GM12878 (cell line): ENCODE data around the gene GGT7. TPM values are rescaled to one million over a fixed set of nuclear protein-coding genes. Genes with fewer than 3 reads are reported as not detected.
A peak's percentile ranks its signal among the peaks of the same experiment; 100 is the strongest.

Experiments used
- BACH1 ChIP-seq: fragments of 450-650 bp; IDR thresholded peaks from 2 replicates; pipeline ENCODE4 v1.6.1; 2017; ENCODE audit warnings: mild to moderate bottlenecking, borderline replicate concordance
- BCL3 ChIP-seq: IDR thresholded peaks from 2 replicates; pipeline ENCODE4 v1.6.1; 2011; ENCODE audit warnings: borderline replicate concordance, low read depth, mild to moderate bottlenecking, moderate library complexity, low read length; ENCODE audit not compliant: insufficient read depth, poor library complexity, severe bottlenecking
- CREB1 ChIP-seq: IDR thresholded peaks from 2 replicates; pipeline ENCODE4 v1.6.1; 2012; ENCODE audit warnings: low read depth, mild to moderate bottlenecking, inconsistent platforms
- E2F8 ChIP-seq: fragments of 450-650 bp; IDR thresholded peaks from 2 replicates; pipeline ENCODE4 v1.6.1; 2018; ENCODE audit warnings: mild to moderate bottlenecking, low read depth, moderate library complexity; ENCODE audit not compliant: partially characterized antibody
- FOXM1 ChIP-seq: IDR thresholded peaks from 2 replicates; pipeline ENCODE4 v1.6.1; 2012; ENCODE audit warnings: low read depth, mild to moderate bottlenecking, inconsistent platforms, low read length, moderate library complexity
- HDAC6 ChIP-seq: fragments of 200-600 bp; sonication (generic); IDR thresholded peaks from one replicate; pipeline ENCODE4 v1.8.0; 2017; ENCODE audit warnings: antibody characterized with exemption; ENCODE audit not compliant: unreplicated experiment
- IKZF2 ChIP-seq, 2 experiments: fragments of 450-650 bp; IDR thresholded peaks; 2 replicates each; pipeline ENCODE4 v1.6.1; 2017; ENCODE audit warnings: mild to moderate bottlenecking in 2 of 2, moderate library complexity in 2 of 2
- JUNB ChIP-seq: IDR thresholded peaks from 2 replicates; pipeline ENCODE4 v1.6.1; 2016; ENCODE audit warnings: antibody characterized with exemption, mild to moderate bottlenecking
- MEF2B ChIP-seq: fragments of 450-650 bp; IDR thresholded peaks from 2 replicates; pipeline ENCODE4 v1.6.1; 2018; ENCODE audit warnings: mild to moderate bottlenecking, moderate library complexity; ENCODE audit not compliant: partially characterized antibody, poor library complexity, severe bottlenecking
- NFIC ChIP-seq: IDR thresholded peaks from 2 replicates; pipeline ENCODE4 v1.6.1; 2012; ENCODE audit warnings: low read depth, mild to moderate bottlenecking, inconsistent platforms, low read length, moderate library complexity
- NFYA ChIP-seq: IDR thresholded peaks from 2 replicates; pipeline ENCODE4 v1.6.1; 2011; ENCODE audit warnings: low read depth, mild to moderate bottlenecking, low read length, improper control_type of control experiment, borderline replicate concordance
- NRF1 ChIP-seq: conservative IDR thresholded peaks from 2 replicates; pipeline ENCODE4 v1.6.1; 2011; ENCODE audit warnings: mild to moderate bottlenecking, low read depth, low read length, improper control_type of control experiment
- PKNOX1 ChIP-seq: fragments of 450-650 bp; IDR thresholded peaks from 2 replicates; pipeline ENCODE4 v1.6.1; 2016; ENCODE audit warnings: mild to moderate bottlenecking
- POLR2AphosphoS5 ChIP-seq: IDR thresholded peaks from 2 replicates; pipeline ENCODE4 v1.6.1; 2011; ENCODE audit warnings: mild to moderate bottlenecking, low read length, inconsistent platforms
- RAD51 ChIP-seq: fragments of 450-650 bp; IDR thresholded peaks from 2 replicates; pipeline ENCODE4 v1.6.1; 2016; ENCODE audit warnings: moderate library complexity, mild to moderate bottlenecking, inconsistent platforms
- RBBP5 ChIP-seq: fragments of 200-600 bp; sonication (generic); conservative IDR thresholded peaks from 2 replicates; pipeline ENCODE4 v1.6.1; 2016
- SMAD1 ChIP-seq: fragments of 450-650 bp; IDR thresholded peaks from 2 replicates; pipeline ENCODE4 v1.6.1; 2018; ENCODE audit warnings: mild to moderate bottlenecking, low read depth; ENCODE audit not compliant: partially characterized antibody
- SMAD5 ChIP-seq: IDR thresholded peaks from 2 replicates; pipeline ENCODE4 v1.6.1; 2016; ENCODE audit warnings: antibody characterized with exemption, low read depth
- SP1 ChIP-seq: IDR thresholded peaks from one replicate; pipeline ENCODE4 v1.6.1; 2011; ENCODE audit warnings: low read depth, low read length
- TARDBP ChIP-seq: IDR thresholded peaks from 2 replicates; pipeline ENCODE4 v1.6.1; 2016; ENCODE audit warnings: borderline replicate concordance
- YBX1 ChIP-seq: fragments of 450-650 bp; IDR thresholded peaks from 2 replicates; pipeline ENCODE4 v1.6.1; 2016; ENCODE audit warnings: antibody characterized with exemption
- ZBED1 ChIP-seq: IDR thresholded peaks from 2 replicates; pipeline ENCODE4 v1.6.1; 2016; ENCODE audit warnings: borderline replicate concordance
- ZBTB33 ChIP-seq: fragments of 450-650 bp; IDR thresholded peaks from 2 replicates; pipeline ENCODE4 v1.6.1; 2017; ENCODE audit warnings: mild to moderate bottlenecking
- ZNF217 ChIP-seq: fragments of 450-650 bp; IDR thresholded peaks from 2 replicates; pipeline ENCODE4 v1.6.1; 2017; ENCODE audit warnings: antibody characterized with exemption, mild to moderate bottlenecking
- ZNF24 ChIP-seq: fragments of 450-650 bp; IDR thresholded peaks from 2 replicates; pipeline ENCODE4 v1.6.1; 2017; ENCODE audit warnings: antibody characterized with exemption, mild to moderate bottlenecking
- polyA plus RNA-seq, 11 experiments: library from polyadenylated mRNA; depleted of rRNA in 4 of 11; unstranded in 6 of 11; stranded (reverse) in 5 of 11; fragments of >200 nt; fragmentation: Nextera tagmentation in 4 of 11; fragmentation: Illumina TruSeq in 1 of 11; extraction: Ambion mirVana in 4 of 11; extraction: Trizol in 1 of 11; gene quantifications; 1 replicate in 1 of 11; 2 replicates in 10 of 11; pipeline versions ENCODE4 v1.2.1 to v1.2.3, GENCODE V29; 2011 to 2016; ENCODE audit warnings: inconsistent platforms in 2 of 11, missing spikeins in 2 of 11, low read depth in 1 of 11
- total RNA-seq, 4 experiments: library from RNA; depleted of rRNA in 3 of 4; stranded (reverse); fragments of >200 nt in 3 of 4; fragmentation: Illumina TruSeq in 1 of 4; extraction: Trizol in 1 of 4; gene quantifications; 2 replicates each; pipeline versions ENCODE4 v1.2.1 to v1.2.3, GENCODE V29; 2013 to 2021

Gene GGT7
- total and polyA plus RNA-seq, 10 of the 15 experiments (the other 5 are each of a cell fraction or from before 2014, with no cell fraction given): 0.02 to 14.7 (median 5.3) TPM

- TF ChIP-seq BCL3: no peak
- TF ChIP-seq MEF2B: no peak
- no peak for TF ChIP-seq E2F8
- TF ChIP-seq ZNF24: no peak; the same call in 1 of the 2 replicates
- TF ChIP-seq NFYA: no peak
- no peak for TF ChIP-seq RAD51
- no peak for TF ChIP-seq HDAC6
- peak; percentile 47; the same call in 1 of the 2 replicates for TF ChIP-seq BACH1
- TF ChIP-seq SMAD1: no peak
- 0 out of 2 replicates have a peak, but pooled peaks have one; percentile 0 for TF ChIP-seq CREB1
- no peak for TF ChIP-seq ZBED1
- no peak for TF ChIP-seq SP1
- no peak for TF ChIP-seq TARDBP
- TF ChIP-seq ZNF217: no peak
- no peak for TF ChIP-seq FOXM1
- TF ChIP-seq YBX1: no peak
- 0 out of 4 replicates have a peak, but pooled peaks have one; percentile 10 to 17 for TF ChIP-seq IKZF2 (IDR thresholded peaks at IDR 0.05)
- no peak for TF ChIP-seq RBBP5
- TF ChIP-seq NFIC: no peak
- TF ChIP-seq NRF1: no peak
- TF ChIP-seq PKNOX1: 0 out of 2 replicates have a peak, but pooled peaks have one; percentile 17
- TF ChIP-seq SMAD5: no peak
- no peak for TF ChIP-seq JUNB
- TF ChIP-seq ZBTB33: no peak
- no peak for TF ChIP-seq POLR2AphosphoS5
Observed at GRCh38 chr20:34876406-34877282, 4.0 kb upstream of the GGT7 start, which contains the start of gene ACSS2 (continued).
